RWPE2 (cell line): ENCODE measurements around the gene TLE5.
A peak's percentile ranks its signal among the peaks of the same experiment; 100 is the strongest.

ENCODE experiments used
- ATAC-seq: fragments of 200-7000 bp; cut with Tn5 transposase; 3 replicates; pipeline ENCODE4 v1.9.1; 2021; ENCODE audit warnings: low read depth
- DNase-seq: peaks from one replicate; pipeline ENCODE4 v3.0.0-alpha.2; 2020; ENCODE audit warnings: low spot score
- H3K27ac ChIP-seq: fragments of 450-650 bp; 2 replicates; pipeline ENCODE4 v1.5.1; 2017; ENCODE audit warnings: mild to moderate bottlenecking; ENCODE audit not compliant: poor library complexity, severe bottlenecking
- H3K27me3 ChIP-seq: fragments of 250-450 bp; sonication (Bioruptor Pico); 2 replicates; pipeline ENCODE4 v1.5.1; 2021; ENCODE audit warnings: mild to moderate bottlenecking, moderate library complexity; ENCODE audit not compliant: insufficient read depth, poor library complexity, severe bottlenecking
- H3K36me3 ChIP-seq: fragments of 250-450 bp; sonication (Bioruptor Pico); 2 replicates; pipeline ENCODE4 v1.5.1; 2020; ENCODE audit warnings: low read depth, mild to moderate bottlenecking, moderate library complexity
- H3K4me1 ChIP-seq: fragments of 250-450 bp; sonication (Bioruptor Pico); 2 replicates; pipeline ENCODE4 v1.5.1; 2021; ENCODE audit warnings: mild to moderate bottlenecking, moderate library complexity; ENCODE audit not compliant: insufficient read depth, poor library complexity, severe bottlenecking
- H3K4me3 ChIP-seq: fragments of 250-450 bp; sonication (Bioruptor Pico); 2 replicates; pipeline ENCODE4 v1.5.1; 2021; ENCODE audit warnings: mild to moderate bottlenecking, moderate library complexity; ENCODE audit not compliant: severe bottlenecking
- H3K9me3 ChIP-seq: fragments of 250-450 bp; sonication (Bioruptor Pico); 2 replicates; pipeline ENCODE4 v1.5.1; 2021; ENCODE audit warnings: mild to moderate bottlenecking, moderate library complexity; ENCODE audit not compliant: severe bottlenecking
- TF ChIP-seq, protein P1 (sequence below): fragments of 450-650 bp; IDR thresholded peaks from one replicate; pipeline ENCODE4 v1.5.1; 2017; ENCODE audit warnings: mild to moderate bottlenecking, moderate library complexity; ENCODE audit not compliant: poor library complexity, severe bottlenecking

The TLE5 gene

DNA sequence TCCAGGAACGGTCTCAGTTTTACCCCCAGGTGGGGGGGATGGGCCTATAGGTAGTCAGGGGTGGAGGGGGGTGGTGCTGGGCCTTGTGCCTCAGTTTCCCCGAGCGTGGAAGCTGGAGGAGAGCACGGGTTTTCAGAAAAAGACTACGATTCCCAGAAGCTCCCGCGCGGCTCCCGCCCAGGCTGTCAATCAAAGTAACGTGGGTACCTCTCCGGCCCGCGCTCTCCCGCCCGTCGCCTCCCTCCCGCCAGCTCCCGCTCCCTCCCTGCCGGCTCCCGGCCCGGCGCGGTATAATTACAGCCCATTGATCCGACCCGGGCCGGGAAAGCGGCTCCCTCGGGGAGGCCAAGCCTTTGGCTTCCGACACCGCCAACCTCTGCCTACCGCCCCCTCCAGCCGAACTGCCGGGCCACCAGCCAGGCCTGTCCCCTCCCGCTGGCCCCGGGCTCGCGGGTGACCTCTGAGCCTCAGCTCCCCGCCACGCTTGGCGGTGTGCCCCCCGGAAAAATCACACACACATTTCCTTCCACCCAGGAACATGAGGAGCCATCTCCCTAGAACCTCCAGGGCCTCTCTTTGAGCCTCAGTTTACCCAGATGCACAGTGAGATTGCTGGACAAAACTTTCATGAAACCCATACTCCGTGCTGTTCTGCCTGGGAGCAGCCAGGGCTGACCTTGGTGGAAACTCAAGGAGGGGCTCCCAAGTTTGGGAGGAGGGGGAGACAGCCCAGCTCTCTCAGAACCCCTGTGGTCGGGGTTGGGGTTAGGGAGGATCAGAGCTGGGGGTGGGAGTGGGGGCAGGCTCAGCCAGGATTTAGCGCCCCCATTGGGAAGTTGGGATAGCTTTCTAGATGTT, 25.9 kb downstream of the TLE5 start:
- TF ChIP-seq, protein P1, sequence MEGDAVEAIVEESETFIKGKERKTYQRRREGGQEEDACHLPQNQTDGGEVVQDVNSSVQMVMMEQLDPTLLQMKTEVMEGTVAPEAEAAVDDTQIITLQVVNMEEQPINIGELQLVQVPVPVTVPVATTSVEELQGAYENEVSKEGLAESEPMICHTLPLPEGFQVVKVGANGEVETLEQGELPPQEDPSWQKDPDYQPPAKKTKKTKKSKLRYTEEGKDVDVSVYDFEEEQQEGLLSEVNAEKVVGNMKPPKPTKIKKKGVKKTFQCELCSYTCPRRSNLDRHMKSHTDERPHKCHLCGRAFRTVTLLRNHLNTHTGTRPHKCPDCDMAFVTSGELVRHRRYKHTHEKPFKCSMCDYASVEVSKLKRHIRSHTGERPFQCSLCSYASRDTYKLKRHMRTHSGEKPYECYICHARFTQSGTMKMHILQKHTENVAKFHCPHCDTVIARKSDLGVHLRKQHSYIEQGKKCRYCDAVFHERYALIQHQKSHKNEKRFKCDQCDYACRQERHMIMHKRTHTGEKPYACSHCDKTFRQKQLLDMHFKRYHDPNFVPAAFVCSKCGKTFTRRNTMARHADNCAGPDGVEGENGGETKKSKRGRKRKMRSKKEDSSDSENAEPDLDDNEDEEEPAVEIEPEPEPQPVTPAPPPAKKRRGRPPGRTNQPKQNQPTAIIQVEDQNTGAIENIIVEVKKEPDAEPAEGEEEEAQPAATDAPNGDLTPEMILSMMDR, result peak; percentile 31
- peak; percentile 74 for ATAC-seq
- DNase-seq, result peak; percentile 88
- peak overlapping the region; percentile 70 for H3K27ac ChIP-seq
- H3K9me3 ChIP-seq, result no peaks in the 10 kb centered on the region
- no peaks in the 10 kb centered on the region for H3K4me1 ChIP-seq
- H3K4me3 ChIP-seq, result peak overlapping the region; percentile 35
- no peaks in the 10 kb centered on the region for H3K27me3 ChIP-seq
- H3K36me3 ChIP-seq, result no peaks in the 10 kb centered on the region

DNA sequence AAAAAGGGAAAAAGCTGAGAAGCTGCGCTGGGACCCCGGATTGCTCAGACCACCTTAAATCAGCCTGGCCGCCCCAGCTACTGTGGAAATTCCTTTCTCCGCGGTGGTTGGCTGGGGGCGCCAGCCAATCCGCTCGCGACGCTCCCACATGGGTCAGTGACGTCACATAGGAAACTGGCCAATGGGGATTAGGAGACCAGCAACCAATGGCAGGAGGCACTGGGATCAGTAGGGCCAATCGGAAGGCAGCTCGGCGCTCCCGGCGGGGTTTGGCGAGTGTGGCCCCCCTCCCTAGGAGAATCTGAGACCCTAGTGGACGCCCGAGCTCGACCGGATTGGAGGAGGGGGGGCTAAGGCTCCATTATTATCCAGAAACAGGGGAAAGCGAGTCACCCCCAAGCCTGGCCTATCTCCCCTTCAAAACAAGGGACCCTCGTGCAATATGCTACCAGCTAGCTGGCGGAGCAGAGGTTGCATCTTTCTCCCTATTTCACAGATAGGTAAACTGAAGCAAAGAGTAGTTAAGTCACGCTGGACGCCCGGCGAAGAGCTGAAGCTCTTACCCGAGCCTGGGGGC, 26.7 kb downstream of the TLE5 start:
- peak overlapping the region; percentile 70 for H3K27ac ChIP-seq
- H3K27me3 ChIP-seq, result no peaks in the 10 kb centered on the region
- peak; percentile 97 for DNase-seq
- no peaks in the 10 kb centered on the region for H3K9me3 ChIP-seq
- H3K4me1 ChIP-seq, result no peaks in the 10 kb centered on the region
- peak overlapping the region; percentile 35 for H3K4me3 ChIP-seq
- peak; percentile 91 for ATAC-seq
- TF ChIP-seq, protein P1, result no peak
- H3K36me3 ChIP-seq, result no peaks in the 10 kb centered on the region

DNA sequence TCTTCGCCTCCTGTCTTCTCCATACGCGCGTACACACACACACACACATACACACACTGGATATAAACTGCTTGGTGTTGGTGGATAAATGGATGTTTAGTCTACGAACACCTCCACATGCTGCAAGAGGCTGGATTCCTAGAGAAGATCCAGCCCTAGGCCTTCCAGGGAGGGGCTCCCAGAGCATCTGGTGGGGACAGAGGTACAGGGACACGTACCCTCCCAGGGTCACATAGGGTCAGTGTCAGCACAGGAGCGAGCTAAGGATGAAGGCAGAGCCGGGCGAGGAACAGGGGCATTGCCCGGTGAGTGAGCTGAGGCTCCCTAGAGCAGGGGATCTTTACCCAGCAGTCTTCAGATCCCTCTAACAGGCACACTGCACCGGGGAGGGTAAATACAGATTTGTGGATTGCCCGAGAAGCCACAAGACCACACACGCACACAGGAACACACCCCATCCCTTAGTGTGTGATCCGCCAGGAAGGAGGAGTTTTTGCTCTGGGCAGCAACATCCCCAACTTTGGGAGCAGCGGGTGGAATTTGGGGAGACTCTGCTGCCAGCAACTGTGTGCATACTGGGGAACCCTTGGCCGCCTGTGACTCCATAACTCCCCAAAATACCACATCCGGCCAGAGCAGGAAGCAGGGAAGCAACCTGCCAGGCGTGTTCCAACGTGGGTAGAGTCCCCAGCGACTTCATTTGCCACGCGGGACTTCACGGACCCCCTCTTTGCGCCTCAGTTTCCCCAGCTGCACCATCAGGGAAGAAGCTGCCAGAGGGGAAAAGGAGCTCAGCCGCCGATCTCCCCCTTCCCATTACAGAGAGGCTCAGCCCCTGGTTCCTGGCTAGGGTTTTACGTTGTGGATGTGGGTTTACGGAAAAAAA, 27.4 kb downstream of the TLE5 start:
- H3K36me3 ChIP-seq, result no peaks in the 10 kb centered on the region
- H3K27me3 ChIP-seq, result no peaks in the 10 kb centered on the region
- H3K4me3 ChIP-seq, result peak overlapping the region; percentile 35
- DNase-seq (no peak), ATAC-seq (0 out of 3 replicates have a peak, but pooled peaks have one; percentile 9)
- TF ChIP-seq, protein P1, result no peak
- peak overlapping the region; percentile 70 for H3K27ac ChIP-seq
- no peaks in the 10 kb centered on the region for H3K9me3 ChIP-seq
- no peaks in the 10 kb centered on the region for H3K4me1 ChIP-seq

DNA sequence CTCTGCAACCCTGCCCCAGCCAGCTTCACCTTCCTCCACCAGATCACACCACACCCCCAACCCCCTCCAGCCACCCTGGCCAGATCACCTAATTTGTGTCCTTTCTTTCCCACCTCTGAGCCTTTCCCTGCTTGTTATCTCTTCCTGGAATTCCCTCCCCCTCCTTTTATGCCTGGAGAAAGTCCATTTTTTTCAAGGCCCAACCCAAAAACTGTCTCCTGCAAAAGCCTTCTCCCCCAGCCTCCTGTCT, 28.0 kb downstream of the TLE5 start:
- no peaks in the 10 kb centered on the region for H3K4me1 ChIP-seq

More for the DNA sequence above, 28.0 kb downstream of the TLE5 start:
- Histone ChIP-seq H3K4me3 (no peak overlapping the region), H3K27me3 (no peaks in the 10 kb centered on the region), H3K9me3 (no peaks in the 10 kb centered on the region), H3K27ac (peak overlapping the region; percentile 70), H3K36me3 (no peaks in the 10 kb centered on the region)
- DNase-seq (no peak), ATAC-seq (no peak)
- TF ChIP-seq, protein P1, result no peak
